Measurements from ENCODE around the gene HYCC2. TPM values are rescaled to one million over a fixed set of nuclear protein-coding genes. Genes with fewer than 3 reads are reported as not detected.

HYCC2 gene
- total and polyA plus RNA-seq, 2 of the 8 experiments (the other 6 are each of a cell fraction or from before 2014, with no cell fraction given) = 0.86 to 8.0 TPM

DNA sequence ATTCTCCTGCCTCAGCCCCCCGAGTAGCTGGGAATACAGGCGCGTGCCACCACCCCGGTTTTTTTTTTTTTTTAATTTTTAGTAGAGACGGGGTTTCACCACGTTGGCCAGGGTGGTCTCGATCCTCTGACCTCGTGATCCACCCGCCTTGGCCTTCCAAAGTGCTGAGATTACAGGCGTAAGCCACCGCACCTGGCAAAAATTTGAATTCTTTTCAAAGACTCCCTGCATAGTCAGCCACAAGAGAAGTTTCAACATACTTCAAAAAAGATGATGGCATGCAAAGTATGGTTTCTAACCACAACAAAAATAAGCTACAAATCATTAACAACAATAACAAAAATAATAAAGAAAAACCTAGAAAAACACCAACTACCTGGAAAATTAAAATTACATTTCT is 22.0 kb downstream of the HYCC2 start:
- TF ChIP-seq CEBPB (IDR thresholded peaks at IDR 0.05; ENCODE audit: low read depth, low read length) (no peak), SIN3A (conservative IDR thresholded peaks at IDR 0.05 in 1 of 2, IDR thresholded peaks at IDR 0.05 in 1 of 2; ENCODE audit: low read depth in 1 of 2, low read length in 2 of 2) (no peak), SP1 (IDR thresholded peaks at IDR 0.05; ENCODE audit: low read depth, low read length) (no peak), RAD21 (IDR thresholded peaks at IDR 0.05 in 1 of 2, conservative IDR thresholded peaks at IDR 0.05 in 1 of 2; ENCODE audit: low read depth in 2 of 2, low read length in 2 of 2) (no peak)
- TF ChIP-seq, protein P1, sequence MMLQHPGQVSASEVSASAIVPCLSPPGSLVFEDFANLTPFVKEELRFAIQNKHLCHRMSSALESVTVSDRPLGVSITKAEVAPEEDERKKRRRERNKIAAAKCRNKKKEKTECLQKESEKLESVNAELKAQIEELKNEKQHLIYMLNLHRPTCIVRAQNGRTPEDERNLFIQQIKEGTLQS (IDR thresholded peaks at IDR 0.05; ENCODE audit: insufficient read depth, low read depth, low read length) = no peak
- H4K20me1 ChIP-seq (replicated peaks in 1 of 2; ENCODE audit: control insufficient read depth in 1 of 2, insufficient read depth in 2 of 2, low read length in 2 of 2) = no peaks in the 10 kb centered on the region

More for the DNA sequence above, 22.0 kb downstream of the HYCC2 start:
- Histone ChIP-seq H3K27ac (ENCODE audit: low read depth, low read length) (no peak overlapping the region), H4K91ac (replicated peaks; ENCODE audit: insufficient read length, low read length) (no peak overlapping the region), H3K36me3 (ENCODE audit: control insufficient read depth in 2 of 4, insufficient read depth in 4 of 4, low read length in 3 of 4) (no peaks in the 10 kb centered on the region), H2AFZ (ENCODE audit: low read length) (no peak overlapping the region), H2BK15ac (ENCODE audit: low read length) (no peak overlapping the region), H3K18ac (ENCODE audit: extremely low read depth, low read length) (no peak overlapping the region), H2BK20ac (ENCODE audit: low read length) (no peak overlapping the region), H3K79me1 (ENCODE audit: low read depth, low read length) (no peaks in the 10 kb centered on the region), H3K27me3 (replicated peaks in 1 of 4; ENCODE audit: control insufficient read depth in 3 of 4, extremely low read depth in 1 of 4, insufficient read depth in 3 of 4, low read length in 3 of 4) (no peaks in the 10 kb centered on the region), H3K4me2 (ENCODE audit: insufficient read depth in 1 of 2, low read depth in 2 of 2, low read length in 2 of 2) (no peak overlapping the region), H2AK5ac (ENCODE audit: low read depth, low read length) (no peak overlapping the region), H3K23me2 (ENCODE audit: low read depth, low read length) (no peaks in the 10 kb centered on the region), H3K23ac (ENCODE audit: insufficient read length) (no peak overlapping the region), H2BK120ac (replicated peaks; ENCODE audit: low read depth, low read length) (no peak overlapping the region), H3K9me3 (ENCODE audit: insufficient read depth in 2 of 2, low read depth in 1 of 2, low read length in 1 of 2) (no peaks in the 10 kb centered on the region), H3K79me2 (ENCODE audit: control insufficient read depth in 1 of 2, insufficient read depth in 2 of 2, low read length in 2 of 2) (no peaks in the 10 kb centered on the region; a peak in 1 of 4 replicates), H4K8ac (ENCODE audit: extremely low read depth, insufficient read depth, low read length) (no peak overlapping the region; the same call in 1 of the 2 replicates), H3K4me1 (replicated peaks in 1 of 4; ENCODE audit: control insufficient read depth in 3 of 4, insufficient read depth in 4 of 4, low read length in 3 of 4) (no peaks in the 10 kb centered on the region), H3K9ac (replicated peaks in 1 of 4; ENCODE audit: extremely low read depth in 1 of 4, low read depth in 3 of 4, low read length in 3 of 4) (no peak overlapping the region), H2BK12ac (ENCODE audit: low read depth, low read length) (no peak overlapping the region), H2BK5ac (ENCODE audit: low read depth, low read length) (no peak overlapping the region), H4K5ac (ENCODE audit: insufficient read length, low read depth, low read length) (no peak overlapping the region), H3K56ac (replicated peaks; ENCODE audit: insufficient read length, low read depth, low read length) (no peak overlapping the region), H3K4me3 (ENCODE audit: extremely low read depth in 1 of 4, insufficient read depth in 2 of 4, low read depth in 3 of 4, low read length in 4 of 4) (no peak overlapping the region), H3K4ac (replicated peaks; ENCODE audit: insufficient read length, low read depth, low read length) (no peak overlapping the region), H3K14ac (ENCODE audit: insufficient read length) (no peak overlapping the region)
- ChIA-PET CTCF (ENCODE audit: partially characterized antibody) (interaction anchor here (0.7 to 1.7 kb wide), 4 partner anchors 38 to 343 kb away, joined by 3 to 4 read pairs (median 4); partner anchors contain the start of gene ORC2), POLR2A (ENCODE audit: partially characterized antibody) (no interaction called here)
- DNase-seq (ENCODE audit: low read depth in 1 of 2, low spot score in 2 of 2) = no peak
- 87% methylated on average over 7 of the region's 11 CpGs; no CpG with 5 or more reads in 1 of the 2 experiments for WGBS, 2 experiments (ENCODE audit: extremely low coverage in 1 of 2, insufficient coverage in 1 of 2, insufficient read length in 1 of 2, insufficient replicate concordance in 2 of 2, low coverage in 1 of 2, low lambda C conversion rate in 2 of 2, missing lambda C conversion rate in 1 of 2)
- FAIRE-seq = no peak

Measured in H1 (cell line).